OCI-LY1 (cell line): ENCODE results near the gene NLRP6.

Source experiments
- H2AFZ ChIP-seq: fragments of 200-600 bp; sonication (generic), shearing (Covaris generic); 2 replicates; pipeline ENCODE4 v1.6.0; 2014; ENCODE audit warnings: antibody characterized with exemption, mild to moderate bottlenecking, low read length
- H3F3A ChIP-seq: fragments of 200-600 bp; sonication (generic), shearing (Covaris generic); 2 replicates; pipeline ENCODE4 v1.6.0; 2014; ENCODE audit warnings: mild to moderate bottlenecking, antibody characterized with exemption, low read length, moderate library complexity; ENCODE audit not compliant: insufficient read depth
- H3K27ac ChIP-seq: fragments of 200-600 bp; sonication (generic); 2 replicates; pipeline ENCODE4 v1.5.1; 2014; ENCODE audit warnings: low read length, mixed run types, mild to moderate bottlenecking, low read depth; ENCODE audit not compliant: poor library complexity, severe bottlenecking
- H3K27me3 ChIP-seq: fragments of 200-600 bp; sonication (generic); 2 replicates; pipeline ENCODE4 v1.6.0; 2014; ENCODE audit warnings: antibody characterized with exemption, mild to moderate bottlenecking, low read length, moderate library complexity; ENCODE audit not compliant: insufficient read depth
- H3K36me3 ChIP-seq: fragments of 200-600 bp; sonication (generic); 2 replicates; pipeline ENCODE4 v1.6.1; 2014; ENCODE audit warnings: mild to moderate bottlenecking, antibody characterized with exemption, low read length, moderate library complexity, mixed read lengths; ENCODE audit not compliant: insufficient read depth
- H3K4me1 ChIP-seq: fragments of 200-600 bp; sonication (generic); 2 replicates; pipeline ENCODE4 v1.5.1; 2014; ENCODE audit warnings: mild to moderate bottlenecking, low read length, moderate library complexity; ENCODE audit not compliant: insufficient read depth, severe bottlenecking
- H3K4me2 ChIP-seq: fragments of 200-600 bp; sonication (generic), shearing (Covaris generic); 2 replicates; pipeline ENCODE4 v1.6.1; 2014; ENCODE audit warnings: low read length
- H3K4me3 ChIP-seq: fragments of 200-600 bp; sonication (generic); 2 replicates; pipeline ENCODE4 v1.5.1; 2014; ENCODE audit warnings: low read length, low read depth, mild to moderate bottlenecking, mixed read lengths; ENCODE audit not compliant: poor library complexity, severe bottlenecking
- H3K79me2 ChIP-seq: fragments of 200-600 bp; shearing (Covaris generic); 2 replicates; pipeline ENCODE4 v1.6.1; 2016; ENCODE audit warnings: mixed run types, low read length, mixed read lengths; ENCODE audit not compliant: insufficient read depth
- H3K9ac ChIP-seq: fragments of 200-600 bp; sonication (generic), shearing (Covaris generic); 2 replicates; pipeline ENCODE4 v1.6.1; 2014; ENCODE audit warnings: mild to moderate bottlenecking, low read length, mixed read lengths
- H3K9me2 ChIP-seq: fragments of 200-600 bp; sonication (generic), shearing (Covaris generic); 2 replicates; pipeline ENCODE4 v1.6.1; 2014; ENCODE audit warnings: low read depth, mild to moderate bottlenecking, low read length, mixed read lengths
- H3K9me3 ChIP-seq: fragments of 200-600 bp; shearing (Covaris generic); 2 replicates; pipeline ENCODE4 v1.6.1; 2014; ENCODE audit warnings: low read length, mixed read lengths
- H4K20me1 ChIP-seq: fragments of 200-600 bp; sonication (generic), shearing (Covaris generic); 2 replicates; pipeline ENCODE4 v1.6.0; 2016; ENCODE audit warnings: mild to moderate bottlenecking, low read length; ENCODE audit not compliant: insufficient read depth
- EZH2 ChIP-seq: fragments of 200-600 bp; sonication (generic), shearing (Covaris generic); IDR thresholded peaks from 2 replicates; pipeline ENCODE4 v1.8.0; 2017; ENCODE audit warnings: borderline replicate concordance, mixed run types, mild to moderate bottlenecking, antibody characterized with exemption, low read length, moderate library complexity, mixed read lengths
- TF ChIP-seq, protein P1 (sequence below): fragments of 200-600 bp; sonication (generic), shearing (Covaris generic); IDR thresholded peaks from 2 replicates; pipeline ENCODE4 v1.5.1; 2017; ENCODE audit warnings: mild to moderate bottlenecking, antibody characterized with exemption, low read length, moderate library complexity, mixed read lengths

NLRP6 gene

DNA sequence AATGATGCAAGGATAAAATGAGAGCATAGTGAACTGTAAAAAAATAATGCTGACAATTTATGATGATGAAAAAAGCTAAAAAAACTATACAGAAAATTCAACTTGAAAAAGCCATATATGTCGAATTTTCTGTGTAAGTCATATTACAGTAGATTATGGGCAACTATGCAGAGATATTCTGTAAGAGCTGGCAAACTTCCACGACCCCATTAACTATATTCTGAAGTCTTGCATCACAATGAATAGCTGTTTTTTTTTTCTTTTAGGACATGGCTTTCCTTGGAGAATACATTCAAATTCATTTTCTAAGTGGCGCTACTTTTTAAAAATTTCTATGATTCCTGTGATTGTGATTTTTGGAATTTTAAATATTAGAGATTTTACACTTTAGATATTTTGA lies 23.0 kb upstream of the NLRP6 start:
- peaks cover 36% of the 10 kb centered on the region for H3K36me3 ChIP-seq
- H3K79me2 ChIP-seq = no peaks in the 10 kb centered on the region
- no peak overlapping the region for H3K4me3 ChIP-seq
- H3K4me2 ChIP-seq = no peak overlapping the region
- H2AFZ ChIP-seq = no peak overlapping the region
- H3K27me3 ChIP-seq = no peaks in the 10 kb centered on the region
- TF ChIP-seq EZH2 = no peak
- TF ChIP-seq, protein P1, sequence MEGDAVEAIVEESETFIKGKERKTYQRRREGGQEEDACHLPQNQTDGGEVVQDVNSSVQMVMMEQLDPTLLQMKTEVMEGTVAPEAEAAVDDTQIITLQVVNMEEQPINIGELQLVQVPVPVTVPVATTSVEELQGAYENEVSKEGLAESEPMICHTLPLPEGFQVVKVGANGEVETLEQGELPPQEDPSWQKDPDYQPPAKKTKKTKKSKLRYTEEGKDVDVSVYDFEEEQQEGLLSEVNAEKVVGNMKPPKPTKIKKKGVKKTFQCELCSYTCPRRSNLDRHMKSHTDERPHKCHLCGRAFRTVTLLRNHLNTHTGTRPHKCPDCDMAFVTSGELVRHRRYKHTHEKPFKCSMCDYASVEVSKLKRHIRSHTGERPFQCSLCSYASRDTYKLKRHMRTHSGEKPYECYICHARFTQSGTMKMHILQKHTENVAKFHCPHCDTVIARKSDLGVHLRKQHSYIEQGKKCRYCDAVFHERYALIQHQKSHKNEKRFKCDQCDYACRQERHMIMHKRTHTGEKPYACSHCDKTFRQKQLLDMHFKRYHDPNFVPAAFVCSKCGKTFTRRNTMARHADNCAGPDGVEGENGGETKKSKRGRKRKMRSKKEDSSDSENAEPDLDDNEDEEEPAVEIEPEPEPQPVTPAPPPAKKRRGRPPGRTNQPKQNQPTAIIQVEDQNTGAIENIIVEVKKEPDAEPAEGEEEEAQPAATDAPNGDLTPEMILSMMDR = no peak
- no peak overlapping the region for H3K27ac ChIP-seq
- no peaks in the 10 kb centered on the region for H4K20me1 ChIP-seq
- H3K4me1 ChIP-seq = peaks cover 16% of the 10 kb centered on the region
- H3K9me2 ChIP-seq = no peaks in the 10 kb centered on the region
- H3K9me3 ChIP-seq = no peaks in the 10 kb centered on the region
- H3K9ac ChIP-seq = no peak overlapping the region
- H3F3A ChIP-seq = no peaks in the 10 kb centered on the region

GRCh38 chr11:255816-256215 lies 22.4 kb upstream of the NLRP6 start:
- H3K27ac ChIP-seq = no peak overlapping the region
- no peaks in the 10 kb centered on the region for H3K79me2 ChIP-seq
- H4K20me1 ChIP-seq = no peaks in the 10 kb centered on the region
- no peak overlapping the region for H2AFZ ChIP-seq
- H3K9me3 ChIP-seq = no peaks in the 10 kb centered on the region
- H3K4me2 ChIP-seq = no peak overlapping the region
- no peaks in the 10 kb centered on the region for H3F3A ChIP-seq
- H3K9me2 ChIP-seq = no peaks in the 10 kb centered on the region
- no peaks in the 10 kb centered on the region for H3K27me3 ChIP-seq
- no peak overlapping the region for H3K4me3 ChIP-seq
- H3K4me1 ChIP-seq = peaks cover 16% of the 10 kb centered on the region
- TF ChIP-seq, protein P1 = no peak
- TF ChIP-seq EZH2 = no peak
- peaks cover 30% of the 10 kb centered on the region for H3K36me3 ChIP-seq
- H3K9ac ChIP-seq = no peak overlapping the region

- Histone ChIP-seq H3K9me3 (0 out of 2 replicates have a peak, but pooled peaks cover 4% of the 10 kb centered on the region), H3K4me2 (peak overlapping the region; percentile 16; the same call in 1 of the 2 replicates), H3F3A (no peaks in the 10 kb centered on the region), H3K4me1 (peaks cover 16% of the 10 kb centered on the region), H3K36me3 (peaks cover 17% of the 10 kb centered on the region), H3K79me2 (no peaks in the 10 kb centered on the region), H3K27me3 (no peaks in the 10 kb centered on the region), H3K9ac (peak overlapping the region; percentile 27; the same call in 1 of the 2 replicates), H3K4me3 (no peak overlapping the region), H2AFZ (no peak overlapping the region), H4K20me1 (no peaks in the 10 kb centered on the region), H3K27ac (peak overlapping the region; percentile 48), H3K9me2 (no peaks in the 10 kb centered on the region)
- no peak for TF ChIP-seq EZH2
- TF ChIP-seq, protein P1 = no peak
Measured at GRCh38 chr11:256952-257737, 21.1 kb upstream of the NLRP6 start.
